Endodermal cell (in vitro differentiated cells): ENCODE results near the gene FBXW11. TPM values are rescaled to one million over a fixed set of nuclear protein-coding genes. Genes with fewer than 3 reads are reported as not detected.

ENCODE experiments used
- DNase-seq: peaks from one replicate; pipeline ENCODE4 v3.0.0-alpha.2; 2017
- H3K27ac ChIP-seq: 2 replicates; pipeline ENCODE4 v1.5.1; 2013; ENCODE audit warnings: mild to moderate bottlenecking, low read depth, low read length, moderate library complexity
- H3K27me3 ChIP-seq: 2 replicates; pipeline ENCODE4 v1.6.1; 2013; ENCODE audit warnings: mild to moderate bottlenecking, low read length, moderate library complexity; ENCODE audit not compliant: insufficient read depth, control insufficient read depth, poor library complexity, severe bottlenecking
- H3K36me3 ChIP-seq: 2 replicates; pipeline ENCODE4 v1.7.0; 2013; ENCODE audit warnings: mild to moderate bottlenecking, low read length, moderate library complexity; ENCODE audit not compliant: control insufficient read depth, insufficient read depth
- H3K4me1 ChIP-seq: one replicate; pipeline ENCODE4 v1.7.0; 2013; ENCODE audit warnings: low read length; ENCODE audit not compliant: control insufficient read depth, insufficient read depth
- H3K4me3 ChIP-seq: 2 replicates; pipeline ENCODE4 v1.5.1; 2013; ENCODE audit warnings: mild to moderate bottlenecking, low read length, moderate library complexity
- H3K9ac ChIP-seq: 2 replicates; pipeline ENCODE4 v1.6.1; 2013; ENCODE audit warnings: mild to moderate bottlenecking, low read length, moderate library complexity; ENCODE audit not compliant: poor library complexity, severe bottlenecking; ENCODE audit errors: extremely low read depth
- H3K9me3 ChIP-seq: 2 replicates; pipeline ENCODE4 v1.6.1; 2013; ENCODE audit warnings: mild to moderate bottlenecking, low read length, moderate library complexity; ENCODE audit not compliant: control insufficient read depth
- H3K27ac Mint-ChIP-seq: 2 replicates; pipeline ENCODE4 v1.8.0; 2020; ENCODE audit warnings: mixed read lengths
- H3K27me3 Mint-ChIP-seq: 2 replicates; pipeline ENCODE4 v1.8.0; 2021; ENCODE audit warnings: mild to moderate bottlenecking, mixed read lengths; ENCODE audit not compliant: insufficient read depth
- H3K36me3 Mint-ChIP-seq: 2 replicates; pipeline ENCODE4 v1.8.0; 2020; ENCODE audit warnings: low read depth, mixed read lengths
- H3K4me1 Mint-ChIP-seq: 2 replicates; pipeline ENCODE4 v1.8.0; 2020; ENCODE audit warnings: mixed read lengths
- H3K4me3 Mint-ChIP-seq: 2 replicates; pipeline ENCODE4 v1.8.0; 2020; ENCODE audit warnings: mild to moderate bottlenecking, moderate library complexity, mixed read lengths
- H3K9me3 Mint-ChIP-seq: 2 replicates; pipeline ENCODE4 v1.8.0; 2020; ENCODE audit warnings: mild to moderate bottlenecking, mixed read lengths
- WGBS, 2 experiments: methylation state at CpG; one replicate each; pipeline versions ENCODE4 v1.1.5 to v1.1.7; 2013; ENCODE audit warnings: missing lambda C conversion rate in 2 of 2, mixed read lengths in 1 of 2; ENCODE audit not compliant: insufficient coverage in 1 of 2, insufficient read length in 1 of 2; 5-methylcytosine and 5-hydroxymethylcytosine counted together
- total RNA-seq, 2 donors: library from RNA; stranded (reverse); fragmentation: NEBNext Ultra II Directional in 1 of 2; extraction: Animal tissue kit (Norgen Biotek cat#: 25700) in 1 of 2; gene quantifications; 2 replicates in 1 of 2; 3 replicates in 1 of 2; pipeline ENCODE4 v1.2.1, GENCODE V29; 2021
- TF ChIP-seq, protein P1 (sequence below): fragments of 200-600 bp; sonication (generic); conservative IDR thresholded peaks from 2 replicates; pipeline ENCODE4 v1.5.0; 2021; ENCODE audit warnings: antibody characterized with exemption, mild to moderate bottlenecking

Gene FBXW11
- total RNA-seq, 2 donors from 2014 or later, result 42.2 to 49.4 TPM

DNA sequence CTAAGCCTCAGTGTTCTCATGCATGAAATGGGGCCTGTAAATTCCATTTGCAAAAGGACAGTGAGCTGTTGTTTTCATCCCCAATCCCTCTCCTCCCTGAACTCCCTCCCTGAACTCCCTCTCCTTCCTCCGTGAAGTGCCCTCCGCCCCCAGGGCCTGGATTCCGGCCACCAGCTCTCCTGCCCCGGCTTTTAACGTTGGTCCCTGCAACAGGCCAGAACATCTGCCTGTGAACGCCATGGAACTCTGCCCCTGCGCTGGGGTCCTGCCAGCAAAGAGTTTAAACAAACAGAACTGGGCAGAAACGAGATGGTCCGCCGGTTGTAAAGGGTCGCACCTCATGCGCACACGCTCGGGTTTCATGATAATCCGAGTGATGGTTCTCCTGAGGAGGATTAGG, 158.4 kb downstream of the FBXW11 start:
- H3K9ac ChIP-seq, result no peak overlapping the region
- Mint-ChIP-seq H3K27me3 (peaks cover 7% of the 10 kb centered on the region), H3K9me3 (no peaks in the 10 kb centered on the region), H3K4me1 (peaks cover 14% of the 10 kb centered on the region), H3K27ac (no peak overlapping the region), H3K36me3 (peaks cover 27% of the 10 kb centered on the region), H3K4me3 (no peak overlapping the region)
- WGBS, 2 experiments, result 88 to 89% methylated on average over 15 of the region's 15 CpGs
- H3K4me1 ChIP-seq, result no peaks in the 10 kb centered on the region
- no peak for DNase-seq
- H3K9me3 ChIP-seq, result no peaks in the 10 kb centered on the region
- TF ChIP-seq, protein P1, sequence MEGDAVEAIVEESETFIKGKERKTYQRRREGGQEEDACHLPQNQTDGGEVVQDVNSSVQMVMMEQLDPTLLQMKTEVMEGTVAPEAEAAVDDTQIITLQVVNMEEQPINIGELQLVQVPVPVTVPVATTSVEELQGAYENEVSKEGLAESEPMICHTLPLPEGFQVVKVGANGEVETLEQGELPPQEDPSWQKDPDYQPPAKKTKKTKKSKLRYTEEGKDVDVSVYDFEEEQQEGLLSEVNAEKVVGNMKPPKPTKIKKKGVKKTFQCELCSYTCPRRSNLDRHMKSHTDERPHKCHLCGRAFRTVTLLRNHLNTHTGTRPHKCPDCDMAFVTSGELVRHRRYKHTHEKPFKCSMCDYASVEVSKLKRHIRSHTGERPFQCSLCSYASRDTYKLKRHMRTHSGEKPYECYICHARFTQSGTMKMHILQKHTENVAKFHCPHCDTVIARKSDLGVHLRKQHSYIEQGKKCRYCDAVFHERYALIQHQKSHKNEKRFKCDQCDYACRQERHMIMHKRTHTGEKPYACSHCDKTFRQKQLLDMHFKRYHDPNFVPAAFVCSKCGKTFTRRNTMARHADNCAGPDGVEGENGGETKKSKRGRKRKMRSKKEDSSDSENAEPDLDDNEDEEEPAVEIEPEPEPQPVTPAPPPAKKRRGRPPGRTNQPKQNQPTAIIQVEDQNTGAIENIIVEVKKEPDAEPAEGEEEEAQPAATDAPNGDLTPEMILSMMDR, result no peak
- H3K27me3 ChIP-seq, result no peaks in the 10 kb centered on the region
- H3K27ac ChIP-seq, result no peak overlapping the region
- H3K4me3 ChIP-seq, result no peak overlapping the region
- H3K36me3 ChIP-seq, result no peaks in the 10 kb centered on the region

DNA sequence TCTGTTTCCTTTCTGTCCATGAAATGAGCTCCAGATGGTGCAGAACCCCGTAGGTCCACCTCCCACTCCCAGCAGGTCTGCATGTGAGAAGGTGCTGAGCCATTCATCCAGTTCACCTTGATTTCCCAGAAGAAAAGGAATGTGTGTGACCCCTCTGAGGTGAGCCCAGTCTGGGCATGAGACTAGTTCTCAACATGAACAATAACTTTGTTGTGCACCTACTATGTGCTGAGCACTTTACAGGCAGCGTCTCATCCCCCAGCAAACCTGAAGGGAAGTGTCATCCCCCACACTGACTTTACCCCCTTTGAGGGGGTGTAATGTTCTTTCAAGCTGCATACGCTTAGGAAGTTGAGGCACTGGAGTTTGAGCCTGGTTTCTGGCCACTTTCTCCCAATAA, 159.4 kb downstream of the FBXW11 start:
- TF ChIP-seq, protein P1, result no peak
- H3K9ac ChIP-seq, result no peak overlapping the region

DNA sequence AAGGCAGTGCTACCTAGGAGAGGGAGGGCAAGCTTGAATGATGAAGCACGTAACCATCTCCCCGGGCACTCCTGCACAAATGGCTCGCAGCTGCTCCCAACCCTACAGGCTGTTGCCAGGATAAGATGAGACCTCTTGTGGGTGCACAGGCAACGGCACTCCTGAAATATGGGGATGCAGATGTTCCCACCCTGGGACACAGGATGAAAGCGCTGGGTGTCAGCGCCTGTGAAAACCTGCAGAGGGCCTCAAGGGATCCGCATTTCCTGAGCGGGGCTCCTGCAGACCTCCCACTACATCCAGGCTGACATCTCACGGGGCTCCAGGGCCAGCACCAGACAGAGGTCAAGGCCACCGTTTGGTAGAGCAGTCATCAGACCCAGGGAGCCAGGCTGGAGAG, 160.1 kb downstream of the FBXW11 start:
- Histone ChIP-seq H3K4me1 (no peaks in the 10 kb centered on the region), H3K27ac (no peak overlapping the region), H3K9me3 (no peaks in the 10 kb centered on the region), H3K27me3 (no peaks in the 10 kb centered on the region), H3K4me3 (no peak overlapping the region), H3K36me3 (no peaks in the 10 kb centered on the region), H3K9ac (no peak overlapping the region)
- Mint-ChIP-seq H3K9me3 (no peaks in the 10 kb centered on the region), H3K4me1 (peaks cover 14% of the 10 kb centered on the region), H3K27ac (no peak overlapping the region), H3K4me3 (no peak overlapping the region), H3K27me3 (peaks cover 10% of the 10 kb centered on the region), H3K36me3 (peaks cover 26% of the 10 kb centered on the region)
- TF ChIP-seq, protein P1, result peak; percentile 28
- DNase-seq, result peak; percentile 70
- 90 to 98% methylated on average over 5 to 10 of the region's 10 CpGs for WGBS, 2 experiments

More for the DNA sequence above, 159.4 kb downstream of the FBXW11 start:
- Mint-ChIP-seq H3K4me1 (peaks cover 14% of the 10 kb centered on the region), H3K4me3 (no peak overlapping the region), H3K27me3 (peaks cover 7% of the 10 kb centered on the region), H3K9me3 (no peaks in the 10 kb centered on the region), H3K36me3 (peaks cover 23% of the 10 kb centered on the region), H3K27ac (no peak overlapping the region)
- no peak for DNase-seq
- Histone ChIP-seq H3K36me3 (no peaks in the 10 kb centered on the region), H3K4me3 (no peak overlapping the region), H3K27me3 (no peaks in the 10 kb centered on the region), H3K4me1 (no peaks in the 10 kb centered on the region), H3K9me3 (no peaks in the 10 kb centered on the region), H3K27ac (no peak overlapping the region)
- 93 to 98% methylated on average over 3 of the region's 3 CpGs for WGBS, 2 experiments
